H9 (cell line): ENCODE measurements around the gene C1QTNF1. TPM values are rescaled to one million over a fixed set of nuclear protein-coding genes. Genes with fewer than 3 reads are reported as not detected.

Experiments
- DNase-seq: peaks from one replicate; pipeline ENCODE4 v3.0.0-alpha.2; 2017
- H2AFZ ChIP-seq: one replicate; pipeline ENCODE4 v1.6.1; 2013; ENCODE audit warnings: mild to moderate bottlenecking, low read length, control low read depth, moderate library complexity
- H2AK5ac ChIP-seq: 2 replicates; pipeline ENCODE4 v1.6.1; 2013; ENCODE audit warnings: low read length, control low read depth, mixed read lengths; ENCODE audit not compliant: insufficient read length
- H2BK120ac ChIP-seq: one replicate; pipeline ENCODE4 v1.6.1; 2013; ENCODE audit warnings: low read depth, mild to moderate bottlenecking, low read length, control low read depth, inconsistent platforms; ENCODE audit not compliant: poor library complexity, severe bottlenecking
- H2BK12ac ChIP-seq: 2 replicates; pipeline ENCODE4 v1.6.1; 2013; ENCODE audit warnings: low read length, control low read depth, mixed read lengths, low read depth; ENCODE audit not compliant: insufficient read length
- H2BK15ac ChIP-seq: 2 replicates; pipeline ENCODE4 v1.6.1; 2013; ENCODE audit warnings: low read depth, low read length, control low read depth
- H2BK20ac ChIP-seq: one replicate; pipeline ENCODE4 v1.6.1; 2013; ENCODE audit warnings: low read depth, mild to moderate bottlenecking, low read length, control low read depth, inconsistent platforms; ENCODE audit not compliant: poor library complexity, severe bottlenecking
- H2BK5ac ChIP-seq: 2 replicates; pipeline ENCODE4 v1.6.1; 2013; ENCODE audit warnings: low read length, control low read depth, mixed read lengths; ENCODE audit not compliant: insufficient read length
- H3K14ac ChIP-seq: 2 replicates; pipeline ENCODE4 v1.6.1; 2013; ENCODE audit warnings: low read length, control low read depth; ENCODE audit not compliant: insufficient read depth
- H3K18ac ChIP-seq: 2 replicates; pipeline ENCODE4 v1.6.1; 2013; ENCODE audit warnings: low read depth, mild to moderate bottlenecking, mixed read lengths, low read length, control low read depth; ENCODE audit not compliant: insufficient read length
- H3K23ac ChIP-seq: 2 replicates; pipeline ENCODE4 v1.6.1; 2013; ENCODE audit warnings: low read length, control low read depth, mixed read lengths, low read depth; ENCODE audit not compliant: insufficient read length
- H3K23me2 ChIP-seq: 2 replicates; pipeline ENCODE4 v1.6.1; 2013; ENCODE audit warnings: low read depth, mild to moderate bottlenecking, mixed read lengths, low read length, control low read depth; ENCODE audit not compliant: insufficient read length, poor library complexity, severe bottlenecking
- H3K27ac ChIP-seq: 2 replicates; pipeline ENCODE4 v1.5.1; 2013; ENCODE audit warnings: low read length, control low read depth, mixed read lengths, low read depth; ENCODE audit not compliant: insufficient read length
- H3K27me3 ChIP-seq: 2 replicates; pipeline ENCODE4 v1.6.1; 2013; ENCODE audit warnings: low read length, control low read depth, inconsistent platforms; ENCODE audit not compliant: insufficient read depth
- H3K4ac ChIP-seq: 2 replicates; pipeline ENCODE4 v1.6.1; 2013; ENCODE audit warnings: low read depth, mild to moderate bottlenecking, control low read depth, inconsistent platforms, low read length, moderate library complexity
- H3K4me1 ChIP-seq: 2 replicates; pipeline ENCODE4 v1.6.1; 2013; ENCODE audit warnings: low read length, control low read depth, inconsistent platforms; ENCODE audit not compliant: insufficient read depth
- H3K4me2 ChIP-seq: 2 replicates; pipeline ENCODE4 v1.6.1; 2013; ENCODE audit warnings: low read length, control low read depth, mixed read lengths; ENCODE audit not compliant: insufficient read length, insufficient read depth
- H3K56ac ChIP-seq: 2 replicates; pipeline ENCODE4 v1.6.1; 2013; ENCODE audit warnings: low read depth, mild to moderate bottlenecking, mixed read lengths, low read length, control low read depth; ENCODE audit not compliant: insufficient read length
- H3K79me1 ChIP-seq: 2 replicates; pipeline ENCODE4 v1.6.1; 2013; ENCODE audit warnings: low read depth, mild to moderate bottlenecking, moderate library complexity, low read length, control low read depth, inconsistent platforms; ENCODE audit not compliant: insufficient read depth, poor library complexity, severe bottlenecking
- H3K79me2 ChIP-seq: 2 replicates; pipeline ENCODE4 v1.6.1; 2013; ENCODE audit warnings: low read length, control low read depth, inconsistent platforms; ENCODE audit not compliant: insufficient read depth
- H3K9ac ChIP-seq: 2 replicates; pipeline ENCODE4 v1.6.1; 2013; ENCODE audit warnings: low read length, control low read depth, mixed read lengths; ENCODE audit not compliant: insufficient read length; ENCODE audit errors: extremely low read depth
- H3K9me3 ChIP-seq: one replicate; pipeline ENCODE4 v1.6.1; 2013; ENCODE audit warnings: low read depth, low read length, inconsistent platforms; ENCODE audit not compliant: control insufficient read depth
- H3T11ph ChIP-seq: one replicate; pipeline ENCODE4 v1.6.1; 2013; ENCODE audit warnings: mild to moderate bottlenecking, low read length, control low read depth, inconsistent platforms
- H4K20me1 ChIP-seq: one replicate; pipeline ENCODE4 v1.6.1; 2013; ENCODE audit not compliant: control insufficient read depth, insufficient read length, insufficient read depth
- H4K5ac ChIP-seq: 2 replicates; pipeline ENCODE4 v1.6.1; 2013; ENCODE audit warnings: low read depth, mild to moderate bottlenecking, mixed read lengths, low read length, control low read depth; ENCODE audit not compliant: insufficient read length
- H4K8ac ChIP-seq: replicated peaks from 2 replicates; pipeline ENCODE4 v1.6.1; 2013; ENCODE audit warnings: low read length, control low read depth, mixed read lengths, low read depth; ENCODE audit not compliant: insufficient read length
- H4K91ac ChIP-seq: 2 replicates; pipeline ENCODE4 v1.6.1; 2013; ENCODE audit warnings: low read depth, mild to moderate bottlenecking, moderate library complexity, mixed read lengths, low read length, control low read depth; ENCODE audit not compliant: insufficient read length
- H3K27ac Mint-ChIP-seq, 3 experiments: 2 replicates in 2 of 3; 3 replicates in 1 of 3; pipeline ENCODE4 v1.8.0; 2020 to 2021; ENCODE audit warnings: mixed read lengths in 3 of 3, mild to moderate bottlenecking in 1 of 3, moderate library complexity in 1 of 3
- H3K27me3 Mint-ChIP-seq: 2 replicates; pipeline ENCODE4 v1.8.0; 2021; ENCODE audit warnings: low read depth, mild to moderate bottlenecking, moderate library complexity, mixed read lengths
- H3K36me3 Mint-ChIP-seq, 3 experiments: 2 replicates in 2 of 3; 3 replicates in 1 of 3; pipeline ENCODE4 v1.8.0; 2020 to 2021; ENCODE audit warnings: low read depth in 3 of 3, mixed read lengths in 3 of 3; ENCODE audit not compliant: insufficient read depth in 1 of 3
- H3K4me1 Mint-ChIP-seq, 2 experiments: 2 replicates each; pipeline ENCODE4 v1.8.0; 2020; ENCODE audit warnings: mixed read lengths in 2 of 2
- H3K4me3 Mint-ChIP-seq, 2 experiments: 2 replicates in 1 of 2; 3 replicates in 1 of 2; pipeline ENCODE4 v1.8.0; 2020 to 2021; ENCODE audit warnings: mild to moderate bottlenecking in 2 of 2, mixed read lengths in 2 of 2, moderate library complexity in 1 of 2
- H3K9me3 Mint-ChIP-seq, 2 experiments: 2 replicates in 1 of 2; 3 replicates in 1 of 2; pipeline ENCODE4 v1.8.0; 2020; ENCODE audit warnings: mild to moderate bottlenecking in 2 of 2, mixed read lengths in 2 of 2, moderate library complexity in 1 of 2
- WGBS: extraction: QIAGEN DNeasy Blood & Tissue Kit; methylation state at CpG from one replicate; pipeline ENCODE4 v1.1.7; 2013; ENCODE audit warnings: missing lambda C conversion rate, low lambda C conversion rate, mixed read lengths; ENCODE audit not compliant: insufficient read length; ENCODE audit errors: extremely low coverage; 5-methylcytosine and 5-hydroxymethylcytosine counted together
- total RNA-seq: library from RNA; stranded (reverse); gene quantifications from 2 replicates; pipeline ENCODE4 v1.2.1, GENCODE V29; 2021
- TF ChIP-seq, protein P1 (sequence below): fragments of 200-600 bp; sonication (generic); conservative IDR thresholded peaks from 3 replicates; pipeline ENCODE4 v1.8.0; 2021; ENCODE audit warnings: antibody characterized with exemption, mild to moderate bottlenecking

C1QTNF1 gene
- total RNA-seq, 1 experiment from 2014 or later = 0.96 TPM

DNA sequence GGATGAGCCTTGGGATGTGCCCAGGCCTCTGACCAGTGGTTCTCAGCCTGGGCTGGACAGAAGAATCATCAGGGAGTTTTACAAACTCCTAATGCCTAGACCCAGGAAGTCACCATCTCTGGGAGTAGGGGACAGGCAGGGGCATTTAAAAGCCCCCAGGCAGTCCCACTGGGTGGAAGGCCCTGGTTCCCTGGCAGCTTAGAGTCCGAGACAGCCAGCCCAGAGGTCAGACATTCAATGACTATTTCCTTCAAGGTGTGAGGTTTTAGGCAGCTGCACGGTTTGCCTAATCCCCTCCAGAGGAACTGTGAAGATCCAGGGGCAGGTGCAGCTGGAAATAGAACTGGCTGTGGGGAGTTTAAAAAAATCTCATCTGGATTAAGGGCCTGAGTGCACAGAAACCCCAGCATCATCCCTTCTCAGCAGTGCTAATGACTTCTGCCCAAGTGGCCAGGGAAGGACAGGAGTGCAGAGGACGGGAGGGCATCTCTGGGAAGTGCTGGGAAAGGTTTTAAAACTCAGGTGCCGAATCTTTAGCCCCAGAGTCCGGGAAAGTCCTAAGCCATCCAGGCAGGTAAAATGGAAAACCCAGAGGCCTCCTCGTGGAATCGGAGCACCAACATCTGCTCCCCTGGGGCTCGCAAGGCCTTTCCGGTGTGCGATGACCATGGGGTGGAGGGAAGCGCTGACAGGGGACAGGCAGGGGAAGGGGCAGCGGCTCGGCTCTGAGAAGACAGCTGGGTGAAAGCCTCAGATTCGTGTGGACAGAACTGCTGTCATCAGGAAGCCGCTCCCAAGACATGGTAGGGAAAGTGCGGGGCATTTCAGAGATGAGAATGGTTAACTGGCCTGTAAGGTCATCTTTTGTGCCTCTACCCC, 42.7 kb upstream of the C1QTNF1 start:
- Histone ChIP-seq H3K23me2 (no peaks in the 10 kb centered on the region), H3K14ac (no peak overlapping the region), H3K27ac (no peak overlapping the region), H2BK120ac (no peak overlapping the region), H4K91ac (no peak overlapping the region), H3K23ac (no peak overlapping the region), H3K4me1 (no peaks in the 10 kb centered on the region; the same call in 1 of the 2 replicates), H2AFZ (no peak overlapping the region), H3K4ac (no peak overlapping the region), H2BK20ac (no peak overlapping the region), H3K18ac (no peak overlapping the region), H3K9me3 (no peaks in the 10 kb centered on the region), H3K79me2 (no peaks in the 10 kb centered on the region), H3K9ac (no peak overlapping the region), H3K79me1 (no peaks in the 10 kb centered on the region), H3T11ph (no peak overlapping the region), H3K4me2 (no peak overlapping the region), H3K27me3 (no peaks in the 10 kb centered on the region), H2BK5ac (no peak overlapping the region), H4K5ac (no peak overlapping the region), H2BK12ac (no peak overlapping the region), H4K8ac (no peak overlapping the region), H4K20me1 (no peaks in the 10 kb centered on the region), H2AK5ac (no peak overlapping the region), H3K56ac (no peak overlapping the region), H2BK15ac (no peak overlapping the region)
- H3K9me3 Mint-ChIP-seq = no peaks in the 10 kb centered on the region
- no CpG with 5 or more reads among the region's 16 CpGs for WGBS
- H3K27ac Mint-ChIP-seq = no peak overlapping the region; a peak in 1 of 7 replicates
- H3K4me1 Mint-ChIP-seq = peaks cover 11 to 21% of the 10 kb centered on the region in 2 experiments
- TF ChIP-seq, protein P1, sequence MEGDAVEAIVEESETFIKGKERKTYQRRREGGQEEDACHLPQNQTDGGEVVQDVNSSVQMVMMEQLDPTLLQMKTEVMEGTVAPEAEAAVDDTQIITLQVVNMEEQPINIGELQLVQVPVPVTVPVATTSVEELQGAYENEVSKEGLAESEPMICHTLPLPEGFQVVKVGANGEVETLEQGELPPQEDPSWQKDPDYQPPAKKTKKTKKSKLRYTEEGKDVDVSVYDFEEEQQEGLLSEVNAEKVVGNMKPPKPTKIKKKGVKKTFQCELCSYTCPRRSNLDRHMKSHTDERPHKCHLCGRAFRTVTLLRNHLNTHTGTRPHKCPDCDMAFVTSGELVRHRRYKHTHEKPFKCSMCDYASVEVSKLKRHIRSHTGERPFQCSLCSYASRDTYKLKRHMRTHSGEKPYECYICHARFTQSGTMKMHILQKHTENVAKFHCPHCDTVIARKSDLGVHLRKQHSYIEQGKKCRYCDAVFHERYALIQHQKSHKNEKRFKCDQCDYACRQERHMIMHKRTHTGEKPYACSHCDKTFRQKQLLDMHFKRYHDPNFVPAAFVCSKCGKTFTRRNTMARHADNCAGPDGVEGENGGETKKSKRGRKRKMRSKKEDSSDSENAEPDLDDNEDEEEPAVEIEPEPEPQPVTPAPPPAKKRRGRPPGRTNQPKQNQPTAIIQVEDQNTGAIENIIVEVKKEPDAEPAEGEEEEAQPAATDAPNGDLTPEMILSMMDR = no peak
- H3K4me3 Mint-ChIP-seq = no peak overlapping the region
- H3K27me3 Mint-ChIP-seq = peaks cover 13% of the 10 kb centered on the region
- H3K36me3 Mint-ChIP-seq = peaks cover 0 to 2% (median 0%) of the 10 kb centered on the region in 3 experiments; a peak in 2 of 7 replicates
- DNase-seq = no peak
